ENCODE data around the gene LIPT2.
"Not testable (repeated sequence)": the region's sequence is repeated elsewhere in the genome, so short reads cannot be mapped to it uniquely, and the experiment has no call there.

- TF ChIP-seq TARDBP (IDR thresholded peaks at IDR 0.05); BHLHE40 (IDR thresholded peaks at IDR 0.05; ENCODE audit: borderline replicate concordance); FOXK2 (IDR thresholded peaks at IDR 0.05); LEF1 (IDR thresholded peaks at IDR 0.05; ENCODE audit: borderline replicate concordance); FOXM1 (IDR thresholded peaks at IDR 0.05; ENCODE audit: borderline replicate concordance); ELF4 (IDR thresholded peaks at IDR 0.05); NFRKB (IDR thresholded peaks at IDR 0.05); SP1 (IDR thresholded peaks at IDR 0.05); HDGF (IDR thresholded peaks at IDR 0.05; ENCODE audit: borderline replicate concordance); PKNOX1 (IDR thresholded peaks at IDR 0.05); CTBP1 (IDR thresholded peaks at IDR 0.05; ENCODE audit: borderline replicate concordance); ARNT (IDR thresholded peaks at IDR 0.05); ZNF384 (IDR thresholded peaks at IDR 0.05): not testable (repeated sequence)
Observed at GRCh38 chr11:74534946-74535275, 41.4 kb upstream of the LIPT2 start.
